Measurements from ENCODE around the gene MXD1.

The MXD1 gene

DNA sequence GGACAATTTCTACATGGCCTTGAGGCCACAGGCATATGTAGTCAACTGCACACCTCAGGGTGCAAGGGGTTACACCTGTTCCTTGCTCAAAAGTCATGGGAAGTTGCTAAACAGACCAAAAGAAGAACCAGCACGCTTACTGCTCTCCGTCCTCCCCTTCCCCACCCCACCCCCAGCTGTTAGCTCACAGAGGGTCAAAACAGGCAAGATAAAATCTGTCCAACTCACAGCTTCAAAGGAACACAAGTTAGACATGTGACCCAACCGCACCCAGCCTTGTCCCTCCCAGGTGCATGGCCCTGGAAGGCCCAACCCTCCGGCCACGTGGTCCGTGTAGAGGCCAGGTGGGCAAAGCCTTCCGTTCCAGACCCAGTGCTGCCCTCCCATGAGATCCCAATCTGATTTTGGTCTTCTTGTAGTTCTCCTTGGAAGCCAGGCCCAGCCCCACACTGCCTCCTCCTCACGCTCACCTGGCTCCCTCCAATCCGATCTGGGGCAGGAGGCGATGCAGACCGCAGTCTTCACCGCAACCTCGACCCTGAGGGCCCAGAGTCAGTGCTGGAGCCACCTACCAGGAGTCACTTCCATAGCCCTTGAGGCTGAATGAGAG, 61.0 kb downstream of the MXD1 start:
- Histone ChIP-seq H3K27me3 (no peaks in the 10 kb centered on the region), H3K36me3 (no peaks in the 10 kb centered on the region), H3K4me3 (no peak overlapping the region), H3K9me3 (no peaks in the 10 kb centered on the region), H3K27ac (no peak overlapping the region), H3K4me1 (peaks cover 0 to 12% (median 0%) of the 10 kb centered on the region in 4 donors)
- DNase-seq, result peak in 1 of 2 donors; percentile 43
- intact Hi-C loops (cut with DNase I; ENCODE audit: low total_unique reads), result no loop called here
- TF ChIP-seq, protein P1, sequence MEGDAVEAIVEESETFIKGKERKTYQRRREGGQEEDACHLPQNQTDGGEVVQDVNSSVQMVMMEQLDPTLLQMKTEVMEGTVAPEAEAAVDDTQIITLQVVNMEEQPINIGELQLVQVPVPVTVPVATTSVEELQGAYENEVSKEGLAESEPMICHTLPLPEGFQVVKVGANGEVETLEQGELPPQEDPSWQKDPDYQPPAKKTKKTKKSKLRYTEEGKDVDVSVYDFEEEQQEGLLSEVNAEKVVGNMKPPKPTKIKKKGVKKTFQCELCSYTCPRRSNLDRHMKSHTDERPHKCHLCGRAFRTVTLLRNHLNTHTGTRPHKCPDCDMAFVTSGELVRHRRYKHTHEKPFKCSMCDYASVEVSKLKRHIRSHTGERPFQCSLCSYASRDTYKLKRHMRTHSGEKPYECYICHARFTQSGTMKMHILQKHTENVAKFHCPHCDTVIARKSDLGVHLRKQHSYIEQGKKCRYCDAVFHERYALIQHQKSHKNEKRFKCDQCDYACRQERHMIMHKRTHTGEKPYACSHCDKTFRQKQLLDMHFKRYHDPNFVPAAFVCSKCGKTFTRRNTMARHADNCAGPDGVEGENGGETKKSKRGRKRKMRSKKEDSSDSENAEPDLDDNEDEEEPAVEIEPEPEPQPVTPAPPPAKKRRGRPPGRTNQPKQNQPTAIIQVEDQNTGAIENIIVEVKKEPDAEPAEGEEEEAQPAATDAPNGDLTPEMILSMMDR (IDR thresholded peaks at IDR 0.05), result no peak

DNA sequence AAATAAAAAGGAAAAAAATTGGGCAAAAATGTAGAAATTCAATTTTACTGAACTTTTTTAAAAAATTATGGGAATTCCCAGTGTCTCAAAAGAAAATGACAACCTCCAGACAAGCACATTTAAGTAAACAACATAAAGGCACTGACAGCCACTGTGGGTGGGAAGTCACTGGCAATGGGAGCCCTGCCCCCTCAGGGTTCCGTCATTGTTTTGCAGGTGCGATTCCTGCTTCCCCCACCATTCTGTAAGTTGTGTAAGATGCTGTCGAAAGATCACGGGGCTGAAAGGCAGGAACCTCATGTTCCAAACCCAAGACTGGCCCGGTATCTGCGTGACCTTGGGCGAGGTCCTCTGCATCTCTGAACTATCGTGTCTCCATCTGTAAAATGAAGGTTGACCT, 62.3 kb downstream of the MXD1 start:
- TF ChIP-seq, protein P1 (IDR thresholded peaks at IDR 0.05), result no peak
- intact Hi-C loops (cut with DNase I; ENCODE audit: low total_unique reads), result no loop called here
- no peaks in the 10 kb centered on the region for H3K9me3 ChIP-seq
- DNase-seq, result no peak
- peaks cover 0 to 13% (median 0%) of the 10 kb centered on the region in 4 donors for H3K4me1 ChIP-seq
- H3K27ac ChIP-seq, result no peak overlapping the region
- no peaks in the 10 kb centered on the region for H3K36me3 ChIP-seq
- H3K27me3 ChIP-seq, result no peaks in the 10 kb centered on the region
- H3K4me3 ChIP-seq, result no peak overlapping the region

DNA sequence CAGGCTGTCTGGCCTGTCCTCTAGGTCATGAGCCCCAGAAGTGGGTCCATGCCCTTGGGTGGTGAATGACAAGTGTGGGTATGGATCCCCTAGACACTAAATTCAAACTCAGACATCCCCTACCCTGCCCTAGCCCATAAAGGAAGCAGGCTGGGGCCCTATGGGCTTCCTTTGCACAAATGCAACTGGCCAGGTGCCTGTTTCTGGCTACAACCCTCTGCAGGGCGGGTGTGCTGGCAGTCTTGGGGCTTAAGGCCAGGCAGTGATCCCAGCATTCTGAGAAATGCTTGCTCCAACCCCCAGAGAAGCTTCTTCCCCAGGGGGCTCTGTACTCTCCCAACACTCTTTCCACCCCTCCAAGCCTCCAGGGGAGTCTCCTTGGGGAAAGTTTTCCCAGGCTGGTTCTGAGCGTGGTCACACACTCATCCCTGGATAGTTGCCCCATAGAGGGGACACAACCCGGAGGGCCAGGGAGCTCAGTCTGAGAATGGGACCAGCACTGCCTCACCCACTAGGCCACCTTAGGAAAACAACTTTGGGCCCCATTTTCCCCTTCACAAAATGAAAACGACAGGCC, 63.1 kb downstream of the MXD1 start:
- no peak for DNase-seq
- TF ChIP-seq, protein P1 (IDR thresholded peaks at IDR 0.05), result no peak
- Histone ChIP-seq H3K36me3 (no peaks in the 10 kb centered on the region), H3K27me3 (no peaks in the 10 kb centered on the region), H3K4me3 (no peak overlapping the region), H3K27ac (no peak overlapping the region), H3K9me3 (no peaks in the 10 kb centered on the region), H3K4me1 (peaks cover 0 to 13% (median 0%) of the 10 kb centered on the region in 4 donors)
- intact Hi-C loops (cut with DNase I; ENCODE audit: low total_unique reads), result no loop called here

DNA sequence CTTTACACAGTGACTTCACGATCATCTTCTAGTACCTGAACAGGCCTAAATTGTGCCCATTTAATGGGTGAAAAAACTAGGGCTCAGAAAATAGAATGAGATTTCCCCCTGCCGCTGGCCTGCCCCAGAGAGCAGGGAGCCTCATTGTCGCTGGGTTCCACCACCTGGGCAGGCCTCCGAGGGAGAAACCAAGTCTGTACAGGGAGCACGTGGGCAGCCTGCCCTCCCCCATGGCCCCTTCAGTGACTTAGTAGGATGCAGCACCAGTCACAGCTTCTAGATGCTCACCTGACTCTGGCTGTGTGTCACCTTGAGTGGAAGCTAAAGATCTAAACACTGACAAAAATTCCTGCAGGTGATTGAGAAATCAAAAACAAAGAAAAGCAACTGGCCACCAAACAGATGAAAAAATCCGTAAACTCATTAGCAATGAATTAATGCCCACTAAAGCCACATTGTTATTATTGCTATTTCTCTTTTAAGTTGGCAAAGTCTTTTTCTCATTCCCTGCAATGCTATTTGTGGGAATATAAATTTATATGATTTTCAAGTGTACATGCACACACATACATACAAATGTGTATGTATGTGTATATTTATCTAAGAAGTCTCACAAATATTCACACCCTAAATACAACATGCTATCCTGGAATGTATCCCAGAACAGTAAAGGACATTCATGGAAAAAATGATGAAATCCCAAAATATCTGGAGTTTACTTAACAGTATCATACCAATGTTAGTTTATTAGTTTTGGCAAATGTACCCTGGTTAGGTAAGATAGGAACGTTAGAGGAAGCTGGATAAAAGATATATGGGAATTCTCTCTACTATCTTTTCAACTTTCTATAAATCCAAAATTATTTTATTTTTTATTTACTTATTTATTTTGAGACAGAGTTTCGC, 65.2 kb downstream of the MXD1 start:
- DNase-seq, result no peak
- Histone ChIP-seq H3K27me3 (no peaks in the 10 kb centered on the region), H3K4me3 (no peak overlapping the region), H3K4me1 (peaks cover 0 to 13% (median 0%) of the 10 kb centered on the region in 4 donors), H3K36me3 (no peaks in the 10 kb centered on the region), H3K9me3 (no peaks in the 10 kb centered on the region), H3K27ac (no peak overlapping the region)
- TF ChIP-seq, protein P1 (IDR thresholded peaks at IDR 0.05), result no peak
- intact Hi-C loops (cut with DNase I; ENCODE audit: low total_unique reads), result no loop called here

DNA sequence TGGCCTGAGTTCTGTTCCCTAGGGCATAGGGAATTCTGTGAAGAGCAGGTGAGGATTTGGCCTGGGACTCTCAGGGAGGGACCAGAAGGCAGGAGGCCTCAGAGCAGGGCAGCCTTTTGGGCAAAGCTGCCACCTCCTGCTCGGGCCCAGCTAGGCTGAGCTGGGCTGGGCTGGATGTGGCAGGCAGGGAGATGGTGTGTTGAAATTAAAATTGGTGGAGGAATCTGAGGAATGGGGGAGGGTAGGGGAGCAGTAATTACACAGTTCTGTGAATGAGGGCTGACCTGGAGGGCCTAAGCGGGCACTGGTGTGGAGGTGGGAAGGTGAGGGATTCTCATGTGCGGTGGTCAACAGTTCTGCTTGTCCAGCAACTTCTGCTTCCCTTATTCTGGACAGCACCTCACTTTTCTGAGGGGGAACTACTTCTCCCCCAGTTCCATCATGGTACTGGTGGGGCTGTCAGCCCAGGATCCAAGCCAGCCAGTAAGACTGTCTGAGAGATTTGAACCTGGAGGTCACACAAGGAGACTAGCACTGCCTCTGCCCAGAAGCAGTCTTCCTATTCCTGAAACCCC, 68.6 kb downstream of the MXD1 start:
- TF ChIP-seq, protein P1 (IDR thresholded peaks at IDR 0.05), result no peak
- peaks cover 0 to 13% (median 0%) of the 10 kb centered on the region in 4 donors for H3K4me1 ChIP-seq
- intact Hi-C loops (cut with DNase I; ENCODE audit: low total_unique reads), result no loop called here
- no peaks in the 10 kb centered on the region for H3K36me3 ChIP-seq
- no peak overlapping the region for H3K4me3 ChIP-seq
- H3K27me3 ChIP-seq, result no peaks in the 10 kb centered on the region
- DNase-seq, result peak in 1 of 2 donors; percentile 48
- no peak overlapping the region for H3K27ac ChIP-seq
- H3K9me3 ChIP-seq, result no peaks in the 10 kb centered on the region

Measured in tibial artery (tissue), 4 donors.